Testis (tissue), 2 donors: ENCODE results near the gene NUBP2.

Experiments
- POLR2A ChIP-seq: fragments of 450-650 bp; IDR thresholded peaks from one replicate; pipeline ENCODE4 v1.6.1; 2017; ENCODE audit warnings: antibody characterized with exemption, mild to moderate bottlenecking, moderate library complexity
- TF ChIP-seq, protein P1 (sequence below), 3 experiments: fragments of 450-650 bp in 2 of 3; fragments of 200-600 bp in 1 of 3; sonication (generic) in 1 of 3; IDR thresholded peaks; one replicate each; pipeline ENCODE4 v1.5.1; 2016 to 2019; ENCODE audit warnings: antibody characterized with exemption in 3 of 3, mild to moderate bottlenecking in 2 of 3, moderate library complexity in 1 of 3

DNA sequence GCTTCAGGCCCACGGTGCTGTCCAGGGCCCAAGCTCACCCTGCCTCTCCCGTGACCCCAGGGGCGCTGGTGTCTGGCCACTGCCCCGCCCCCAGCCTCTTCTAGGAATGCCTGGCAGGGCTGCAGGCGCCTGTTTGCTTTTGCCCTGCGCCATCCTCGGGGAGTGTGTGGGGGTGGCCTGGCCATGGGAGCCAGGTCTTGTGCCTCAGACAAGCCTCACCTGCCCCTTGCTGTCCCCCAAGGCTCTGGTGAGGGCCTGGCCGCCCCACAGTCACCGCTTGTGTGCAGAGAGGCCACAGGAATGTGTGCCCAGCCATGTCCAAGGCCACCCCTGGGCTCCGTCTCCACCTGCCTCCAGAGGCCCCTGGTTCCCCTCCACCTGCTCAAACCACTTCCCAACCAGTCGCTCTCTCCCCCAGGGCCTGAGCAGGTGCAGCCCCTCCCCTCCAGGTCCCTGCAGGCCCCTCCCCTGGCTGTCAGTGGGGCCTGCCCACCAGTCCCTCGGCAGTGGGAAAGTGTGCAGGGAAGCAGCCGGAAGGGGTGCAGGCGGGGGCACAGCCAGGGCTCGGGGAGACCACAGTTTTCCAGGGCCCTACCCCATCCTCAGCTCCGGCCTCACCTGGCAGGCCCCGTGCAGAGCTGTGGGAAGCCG lies 11.6 kb downstream of the NUBP2 start:
- TF ChIP-seq, protein P1, sequence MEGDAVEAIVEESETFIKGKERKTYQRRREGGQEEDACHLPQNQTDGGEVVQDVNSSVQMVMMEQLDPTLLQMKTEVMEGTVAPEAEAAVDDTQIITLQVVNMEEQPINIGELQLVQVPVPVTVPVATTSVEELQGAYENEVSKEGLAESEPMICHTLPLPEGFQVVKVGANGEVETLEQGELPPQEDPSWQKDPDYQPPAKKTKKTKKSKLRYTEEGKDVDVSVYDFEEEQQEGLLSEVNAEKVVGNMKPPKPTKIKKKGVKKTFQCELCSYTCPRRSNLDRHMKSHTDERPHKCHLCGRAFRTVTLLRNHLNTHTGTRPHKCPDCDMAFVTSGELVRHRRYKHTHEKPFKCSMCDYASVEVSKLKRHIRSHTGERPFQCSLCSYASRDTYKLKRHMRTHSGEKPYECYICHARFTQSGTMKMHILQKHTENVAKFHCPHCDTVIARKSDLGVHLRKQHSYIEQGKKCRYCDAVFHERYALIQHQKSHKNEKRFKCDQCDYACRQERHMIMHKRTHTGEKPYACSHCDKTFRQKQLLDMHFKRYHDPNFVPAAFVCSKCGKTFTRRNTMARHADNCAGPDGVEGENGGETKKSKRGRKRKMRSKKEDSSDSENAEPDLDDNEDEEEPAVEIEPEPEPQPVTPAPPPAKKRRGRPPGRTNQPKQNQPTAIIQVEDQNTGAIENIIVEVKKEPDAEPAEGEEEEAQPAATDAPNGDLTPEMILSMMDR (IDR thresholded peaks at IDR 0.05) = no peak
- TF ChIP-seq POLR2A = no peak
